NB4 (cell line): ENCODE measurements around the gene SERGEF.

ENCODE experiments used
- CTCF ChIP-seq: IDR thresholded peaks from one replicate; pipeline ENCODE4 v1.5.1; 2012; ENCODE audit warnings: low read depth, low read length
- MYC ChIP-seq: IDR thresholded peaks from 2 replicates; pipeline ENCODE4 v1.6.1; 2011; ENCODE audit warnings: low read depth, low read length
- POLR2A ChIP-seq: IDR thresholded peaks from 2 replicates; pipeline ENCODE4 v1.6.1; 2011; ENCODE audit warnings: mild to moderate bottlenecking; ENCODE audit not compliant: insufficient read length; ENCODE audit errors: extremely low read depth
- TF ChIP-seq, protein P1 (sequence below): IDR thresholded peaks from 2 replicates; pipeline ENCODE4 v1.6.1; 2011; ENCODE audit warnings: low read depth, low read length

DNA sequence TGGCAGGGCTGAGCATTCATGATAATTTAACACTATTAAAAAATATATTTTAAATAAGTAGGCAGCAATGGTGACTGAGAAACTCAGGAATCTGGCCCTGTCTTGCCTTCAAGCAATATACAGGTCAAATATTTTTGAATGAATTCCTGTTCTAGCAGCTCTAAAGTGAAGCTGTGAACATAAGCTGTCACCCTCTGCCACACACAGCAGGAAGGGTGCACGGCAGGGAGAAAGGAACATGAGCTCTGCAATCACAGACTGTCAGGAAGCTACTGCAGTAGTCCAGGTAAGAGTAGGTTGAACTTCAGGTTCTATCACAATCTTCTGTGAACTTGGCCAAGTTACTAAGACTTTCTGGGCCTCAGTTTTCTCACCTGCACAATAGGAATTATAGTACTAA lies 114.8 kb downstream of the SERGEF start:
- TF ChIP-seq CTCF = no peak
- TF ChIP-seq, protein P1, sequence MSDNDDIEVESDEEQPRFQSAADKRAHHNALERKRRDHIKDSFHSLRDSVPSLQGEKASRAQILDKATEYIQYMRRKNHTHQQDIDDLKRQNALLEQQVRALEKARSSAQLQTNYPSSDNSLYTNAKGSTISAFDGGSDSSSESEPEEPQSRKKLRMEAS = no peak
- no peak for TF ChIP-seq POLR2A
- TF ChIP-seq MYC = no peak
